Left forelimb (tissue), 1 donor: ENCODE results near the gene F2R.

Source experiments
- DNase-seq: peaks from one replicate; pipeline ENCODE4 v3.0.0-alpha.2; 2018; ENCODE audit warnings: low spot score

The F2R gene

GRCh38 chr5:76690704-76691466, 25.0 kb upstream of the F2R start:
- DNase-seq = no peak

- no peak for DNase-seq
Observed at GRCh38 chr5:76691467-76692273, 24.3 kb upstream of the F2R start.

DNA sequence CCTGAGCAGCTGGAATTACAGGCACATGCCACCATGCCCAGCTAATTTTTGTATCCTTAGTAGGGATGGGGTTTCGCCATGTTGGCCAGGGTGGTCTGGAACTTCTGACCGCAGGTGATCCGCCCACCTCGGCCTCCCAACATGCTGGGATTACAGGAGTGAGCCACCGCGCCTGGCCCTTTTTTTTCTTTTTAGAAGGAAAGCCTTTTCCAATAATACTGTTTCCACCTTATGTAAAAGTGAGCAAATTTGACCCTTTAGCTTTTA, 23.7 kb upstream of the F2R start:
- DNase-seq = no peak

GRCh38 chr5:76692651-76693050, 23.3 kb upstream of the F2R start:
- no peak for DNase-seq

DNA sequence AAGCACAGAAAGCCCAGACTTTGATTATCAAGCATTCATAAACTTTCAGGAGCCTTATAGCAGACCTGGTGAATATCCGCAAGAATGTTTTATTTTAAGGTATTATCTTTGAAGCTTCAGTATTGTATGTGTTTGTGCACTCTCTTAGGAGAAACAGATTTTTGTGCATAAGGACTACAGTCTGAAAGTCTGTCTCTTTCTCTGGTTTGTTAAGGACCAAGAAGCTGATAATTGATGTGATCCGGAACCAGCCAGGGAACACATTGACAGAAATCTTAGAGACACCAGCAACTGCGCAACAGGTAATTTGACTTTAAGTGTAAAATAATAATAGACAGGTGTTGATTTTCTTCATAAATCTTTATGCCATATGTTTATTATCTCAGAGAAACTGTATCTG, 22.8 kb upstream of the F2R start:
- no peak for DNase-seq

- DNase-seq = no peak
Observed at GRCh38 chr5:76694317-76694716, 21.6 kb upstream of the F2R start.

- no peak for DNase-seq
Observed at GRCh38 chr5:76695346-76695745, 20.6 kb upstream of the F2R start.

- DNase-seq = no peak
Observed at GRCh38 chr5:76696251-76696650, 19.7 kb upstream of the F2R start.

DNA sequence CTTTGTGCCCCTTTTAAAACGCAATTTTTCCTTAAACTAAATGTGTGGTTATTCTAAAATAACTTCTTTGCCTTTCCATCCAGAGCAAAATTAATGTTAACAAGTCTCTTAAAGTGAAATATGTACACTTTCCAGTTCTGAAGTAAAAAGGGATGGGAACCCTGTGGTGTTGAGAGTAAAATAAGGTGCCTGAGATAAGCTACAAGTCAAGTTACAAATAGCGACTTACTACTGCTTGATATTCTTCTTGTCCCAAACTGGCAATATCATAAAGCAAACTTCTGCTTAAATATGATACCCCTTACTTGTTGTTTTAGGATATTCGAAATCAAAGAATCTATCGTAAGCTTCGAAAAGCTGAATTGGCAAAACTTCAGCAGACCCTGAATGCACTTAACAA, 18.3 kb upstream of the F2R start:
- no peak for DNase-seq

DNA sequence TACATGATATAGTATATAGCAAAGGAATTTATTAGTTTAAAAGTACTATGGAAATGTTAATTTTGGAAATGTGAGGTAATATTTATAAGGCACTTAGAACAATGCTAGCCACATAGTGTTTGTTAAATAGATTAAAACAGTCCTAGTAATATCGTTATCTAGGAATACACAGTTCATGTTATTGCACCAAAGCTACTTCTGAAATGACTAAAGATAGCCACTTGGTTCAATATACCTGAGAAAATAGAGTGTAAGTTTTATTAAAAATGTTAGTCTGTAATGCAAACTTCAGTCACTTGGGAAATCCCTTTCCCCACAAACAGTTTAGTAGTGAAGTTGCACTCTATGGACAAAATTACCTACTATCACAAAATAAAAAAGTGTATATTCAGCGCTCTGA, 15.4 kb upstream of the F2R start:
- DNase-seq = no peak

DNA sequence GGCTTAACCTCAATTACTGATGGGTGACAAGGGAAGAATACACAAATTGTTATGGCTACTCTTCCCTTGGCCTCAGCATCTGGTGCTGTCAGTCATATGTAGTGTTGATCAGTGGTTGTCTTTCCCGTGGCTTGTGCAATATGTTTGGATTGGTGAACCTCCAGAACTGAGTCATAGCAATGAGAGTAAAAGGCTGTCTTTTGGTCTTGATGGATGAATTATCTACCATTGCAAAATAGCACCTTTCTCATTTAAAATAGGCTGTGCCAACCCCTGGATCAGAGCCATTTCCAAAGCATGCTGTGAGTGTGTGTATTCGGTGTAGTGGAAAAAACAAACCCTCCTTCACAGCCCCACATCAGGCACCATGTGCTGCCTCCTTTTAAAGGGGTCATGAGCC, 14.6 kb upstream of the F2R start:
- DNase-seq = no peak

GRCh38 chr5:76703707-76704106, 12.2 kb upstream of the F2R start:
- no peak for DNase-seq

DNA sequence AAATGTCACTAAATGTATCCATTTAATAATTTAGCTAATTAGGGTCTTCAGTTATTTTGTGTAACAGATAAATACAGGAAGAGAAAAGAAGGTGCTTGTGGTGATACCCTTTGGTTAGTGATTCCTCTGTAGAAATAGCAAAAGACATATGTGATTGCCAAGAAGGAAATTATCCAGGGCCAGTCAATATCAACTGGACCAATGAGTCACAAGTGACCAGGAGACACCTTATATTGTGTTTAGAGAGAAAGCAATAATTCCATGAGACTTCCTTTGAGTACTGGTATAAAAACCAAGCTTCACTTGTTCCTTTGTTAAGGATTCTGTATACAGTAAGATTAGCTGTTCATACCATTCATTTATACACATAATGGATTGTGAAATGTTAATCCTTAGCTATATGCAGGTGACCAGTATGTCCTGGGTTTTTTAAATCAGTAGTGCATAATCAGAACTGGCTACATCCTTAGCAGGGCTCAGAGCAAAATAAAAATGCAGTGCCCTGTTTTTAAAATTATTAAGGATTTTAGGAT, 11.7 kb upstream of the F2R start:
- DNase-seq = no peak

GRCh38 chr5:76705574-76705973, 10.4 kb upstream of the F2R start:
- no peak for DNase-seq

- no peak for DNase-seq
Observed at GRCh38 chr5:76709762-76710161, 6.2 kb upstream of the F2R start.

DNA sequence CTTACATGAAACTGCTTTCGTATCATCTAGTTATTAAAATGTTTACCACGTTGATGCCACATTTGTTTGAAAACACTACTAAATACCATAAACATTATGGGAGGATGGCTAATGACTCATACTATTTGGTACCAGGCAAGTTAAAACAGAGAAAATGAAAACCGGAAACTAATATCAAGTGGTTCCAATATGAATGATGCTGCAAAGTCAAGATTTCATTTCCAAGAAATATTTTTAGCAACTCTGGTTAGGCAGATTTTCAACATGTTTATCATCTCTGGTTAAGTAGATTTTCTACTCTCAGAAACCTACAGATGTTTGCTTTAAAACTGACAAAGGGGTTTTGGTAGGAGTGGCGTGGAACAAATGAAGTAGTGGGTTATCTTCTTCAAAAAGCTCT, 4.9 kb upstream of the F2R start:
- no peak for DNase-seq

- no peak for DNase-seq
Observed at GRCh38 chr5:76714751-76715485, 1.0 kb upstream of the F2R start.

DNA sequence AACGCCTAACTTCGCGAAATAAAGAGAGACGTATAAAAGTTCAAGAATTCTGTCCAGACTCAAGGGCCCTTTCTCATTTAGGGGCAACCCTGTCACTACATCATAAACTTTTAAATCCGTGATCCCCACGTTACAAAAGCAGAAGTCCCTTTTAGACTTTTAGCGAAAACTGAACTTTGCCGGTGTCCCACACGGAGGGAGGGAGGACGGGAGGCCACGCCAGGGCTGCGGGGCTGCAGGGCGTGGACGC, 515 bp upstream of the F2R start:
- no peak for DNase-seq

- no peak for DNase-seq
Observed at GRCh38 chr5:76716456-76717157, 681 bp downstream of the F2R start.

GRCh38 chr5:76717222-76718083, 1.5 kb downstream of the F2R start:
- DNase-seq = no peak

DNA sequence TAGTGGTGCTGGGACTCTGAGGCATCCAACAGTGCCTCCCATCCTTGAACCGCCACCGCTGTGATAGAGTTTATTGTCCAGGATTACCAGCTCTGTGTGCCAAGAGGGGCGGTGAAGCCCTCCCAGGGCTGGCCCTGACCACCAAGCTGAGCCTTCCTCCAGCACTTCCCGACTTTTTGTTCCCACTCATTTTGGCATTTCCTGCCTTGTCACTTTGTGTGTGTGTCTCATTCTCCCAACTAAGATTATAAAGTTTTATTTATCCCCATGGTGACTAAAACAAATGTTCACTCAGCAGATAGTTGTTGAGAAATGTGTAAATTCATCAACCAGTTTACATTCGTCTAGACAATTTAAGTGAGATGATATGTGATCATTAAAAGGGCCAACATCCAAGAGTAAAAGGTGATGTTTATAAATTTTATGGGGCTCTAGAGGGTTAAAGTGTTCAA, 2.5 kb downstream of the F2R start:
- no peak for DNase-seq

- DNase-seq = no peak
Observed at GRCh38 chr5:76718880-76719279, 3.0 kb downstream of the F2R start.
